HG03064 (cell line): ENCODE measurements around the gene TMEM132D.

Experiments used
- ATAC-seq: cut with Tn5 transposase; IDR thresholded peaks from one replicate; pipeline ENCODE4 v1.9.1; 2021; ENCODE audit warnings: low read depth; ENCODE audit not compliant: unreplicated experiment

Gene TMEM132D

GRCh38 chr12:129381715-129382114 lies 522.1 kb downstream of the TMEM132D start:
- no peak for ATAC-seq

GRCh38 chr12:129379076-129379804 lies 524.6 kb downstream of the TMEM132D start:
- no peak for ATAC-seq

GRCh38 chr12:129378496-129378895 lies 525.3 kb downstream of the TMEM132D start:
- ATAC-seq: no peak

- no peak for ATAC-seq
These were observed 530.1 kb downstream of the TMEM132D start for GRCh38 chr12:129373746-129374145.

GRCh38 chr12:129372876-129373275 lies 530.9 kb downstream of the TMEM132D start:
- no peak for ATAC-seq

- no peak for ATAC-seq
These were observed 531.5 kb downstream of the TMEM132D start for GRCh38 chr12:129372348-129372747.

GRCh38 chr12:129371268-129371667 lies 532.6 kb downstream of the TMEM132D start:
- no peak for ATAC-seq

GRCh38 chr12:129366656-129367055 lies 537.2 kb downstream of the TMEM132D start:
- ATAC-seq: no peak

- no peak for ATAC-seq
These were observed 540.8 kb downstream of the TMEM132D start for GRCh38 chr12:129363041-129363440.

- ATAC-seq: no peak
These were observed 546.6 kb downstream of the TMEM132D start for GRCh38 chr12:129357233-129357632.

- ATAC-seq: no peak
These were observed 552.3 kb downstream of the TMEM132D start for GRCh38 chr12:129351481-129351880.

GRCh38 chr12:129339336-129339735 lies 564.5 kb downstream of the TMEM132D start:
- no peak for ATAC-seq

- ATAC-seq: no peak
These were observed 566.4 kb downstream of the TMEM132D start for GRCh38 chr12:129337413-129337812.

- ATAC-seq: no peak
These were observed 568.1 kb downstream of the TMEM132D start for GRCh38 chr12:129335773-129336172.

- ATAC-seq: no peak
These were observed 571.5 kb downstream of the TMEM132D start for GRCh38 chr12:129332286-129332685.

- ATAC-seq: no peak
These were observed 572.3 kb downstream of the TMEM132D start for GRCh38 chr12:129331356-129332085.

- ATAC-seq: no peak
These were observed 575.6 kb downstream of the TMEM132D start for GRCh38 chr12:129328235-129328634.

GRCh38 chr12:129325566-129325965 lies 578.3 kb downstream of the TMEM132D start:
- ATAC-seq: no peak

GRCh38 chr12:129312048-129312447 lies 591.8 kb downstream of the TMEM132D start:
- no peak for ATAC-seq

- no peak for ATAC-seq
These were observed 593.5 kb downstream of the TMEM132D start for GRCh38 chr12:129310346-129310745.

GRCh38 chr12:129305851-129306250 lies 598.0 kb downstream of the TMEM132D start:
- no peak for ATAC-seq

GRCh38 chr12:129304529-129304928 lies 599.3 kb downstream of the TMEM132D start:
- ATAC-seq: no peak
